ENCODE data around the gene RABEP2.
A peak's percentile ranks its signal among the peaks of the same experiment; 100 is the strongest.
"Not testable (repeated sequence)": the region's sequence is repeated elsewhere in the genome, so short reads cannot be mapped to it uniquely, and the experiment has no call there.

RABEP2 gene

DNA sequence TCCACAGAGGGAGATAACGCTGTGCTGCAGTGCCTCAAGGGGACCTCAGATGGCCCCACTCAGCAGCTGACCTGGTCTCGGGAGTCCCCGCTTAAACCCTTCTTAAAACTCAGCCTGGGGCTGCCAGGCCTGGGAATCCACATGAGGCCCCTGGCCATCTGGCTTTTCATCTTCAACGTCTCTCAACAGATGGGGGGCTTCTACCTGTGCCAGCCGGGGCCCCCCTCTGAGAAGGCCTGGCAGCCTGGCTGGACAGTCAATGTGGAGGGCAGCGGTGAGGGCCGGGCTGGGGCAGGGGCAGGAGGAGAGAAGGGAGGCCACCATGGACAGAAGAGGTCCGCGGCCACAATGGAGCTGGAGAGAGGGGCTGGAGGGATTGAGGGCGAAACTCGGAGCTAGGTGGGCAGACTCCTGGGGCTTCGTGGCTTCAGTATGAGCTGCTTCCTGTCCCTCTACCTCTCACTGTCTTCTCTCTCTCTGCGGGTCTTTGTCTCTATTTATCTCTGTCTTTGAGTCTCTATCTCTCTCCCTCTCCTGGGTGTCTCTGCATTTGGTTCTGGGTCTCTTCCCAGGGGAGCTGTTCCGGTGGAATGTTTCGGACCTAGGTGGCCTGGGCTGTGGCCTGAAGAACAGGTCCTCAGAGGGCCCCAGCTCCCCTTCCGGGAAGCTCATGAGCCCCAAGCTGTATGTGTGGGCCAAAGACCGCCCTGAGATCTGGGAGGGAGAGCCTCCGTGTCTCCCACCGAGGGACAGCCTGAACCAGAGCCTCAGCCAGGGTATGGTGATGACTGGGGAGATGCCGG is 7.5 kb upstream of the RABEP2 start:
- DNase-seq (ENCODE audit: low read depth), result no peak

DNA sequence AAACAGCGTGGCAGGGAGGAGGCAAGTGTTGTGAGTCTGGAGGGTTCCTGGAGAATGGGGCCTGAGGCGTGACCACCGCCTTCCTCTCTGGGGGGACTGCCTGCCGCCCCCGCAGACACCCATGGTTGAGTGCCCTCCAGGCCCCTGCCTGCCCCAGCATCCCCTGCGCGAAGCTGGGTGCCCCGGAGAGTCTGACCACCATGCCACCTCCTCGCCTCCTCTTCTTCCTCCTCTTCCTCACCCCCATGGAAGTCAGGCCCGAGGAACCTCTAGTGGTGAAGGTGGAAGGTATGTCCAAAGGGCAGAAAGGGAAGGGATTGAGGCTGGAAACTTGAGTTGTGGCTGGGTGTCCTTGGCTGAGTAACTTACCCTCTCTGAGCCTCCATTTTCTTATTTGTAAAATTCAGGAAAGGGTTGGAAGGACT is 6.8 kb upstream of the RABEP2 start, which contains the start of gene CD19:
TSS of gene CD19 (plus strand) at position 171 of the 425 bp plus-strand sequence. CDS start at position 201, 30 bp downstream.
- DNase-seq (ENCODE audit: low read depth), result no peak

DNA sequence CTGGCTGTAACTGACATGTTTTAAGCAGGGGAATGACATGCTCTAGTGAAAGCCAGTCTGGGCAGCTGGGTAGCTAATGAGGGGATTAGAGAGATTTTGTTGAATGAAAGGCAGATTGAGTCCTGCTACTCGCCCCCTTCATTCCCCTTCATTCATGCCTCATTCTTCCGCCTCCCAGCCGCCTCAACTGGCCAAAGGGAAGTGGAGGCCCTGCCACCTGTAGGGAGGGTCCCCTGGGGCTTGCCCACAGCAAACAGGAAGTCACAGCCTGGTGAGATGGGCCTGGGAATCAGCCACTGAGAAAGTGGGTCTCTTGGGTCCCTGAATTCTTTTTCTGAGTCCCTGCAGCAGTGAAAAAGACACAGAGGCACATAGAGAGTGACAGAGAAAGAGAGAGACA is 5.6 kb upstream of the RABEP2 start:
- no peak for DNase-seq (ENCODE audit: low read depth)

DNA sequence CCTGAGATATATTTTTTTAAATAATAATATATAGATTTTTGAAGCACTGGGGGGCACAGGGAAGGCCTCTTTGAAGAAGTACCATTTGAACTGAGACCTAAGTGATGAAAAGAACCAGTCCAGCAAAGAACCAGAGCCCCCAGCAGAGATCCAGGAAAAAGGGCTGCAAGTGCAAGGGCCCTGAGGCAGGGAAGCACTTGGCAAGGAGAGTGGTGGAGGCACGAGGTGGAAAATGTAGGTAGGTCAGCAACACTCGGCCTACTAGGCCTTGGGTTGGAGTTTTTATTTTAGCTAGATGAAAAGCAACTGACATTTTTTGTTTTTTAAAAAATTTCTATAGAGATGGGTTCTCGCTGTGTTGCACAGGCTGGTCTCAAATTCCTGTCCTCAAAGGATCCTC is 5.2 kb upstream of the RABEP2 start:
- no peak for DNase-seq (ENCODE audit: low read depth)

DNA sequence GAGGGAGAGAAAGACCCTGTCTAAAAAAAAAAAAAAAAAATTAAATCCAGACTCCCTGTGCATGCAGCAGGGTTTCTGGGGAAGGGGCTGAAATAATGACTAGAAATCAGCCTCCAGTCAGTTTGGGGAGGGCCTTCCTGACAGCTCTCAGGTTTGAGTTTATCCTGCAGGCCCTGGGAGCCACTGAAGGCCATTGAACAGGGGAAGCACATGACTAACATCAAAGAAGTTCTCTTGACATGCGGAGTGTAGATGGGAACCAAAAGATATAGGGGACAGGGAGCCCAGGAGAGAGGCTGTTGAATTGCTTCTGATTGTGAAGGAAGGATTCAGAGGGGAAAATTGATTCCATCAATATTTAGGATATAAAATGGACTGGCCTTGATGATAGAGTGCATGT is 2.8 kb upstream of the RABEP2 start:
- DNase-seq (ENCODE audit: low read depth), result no peak

DNA sequence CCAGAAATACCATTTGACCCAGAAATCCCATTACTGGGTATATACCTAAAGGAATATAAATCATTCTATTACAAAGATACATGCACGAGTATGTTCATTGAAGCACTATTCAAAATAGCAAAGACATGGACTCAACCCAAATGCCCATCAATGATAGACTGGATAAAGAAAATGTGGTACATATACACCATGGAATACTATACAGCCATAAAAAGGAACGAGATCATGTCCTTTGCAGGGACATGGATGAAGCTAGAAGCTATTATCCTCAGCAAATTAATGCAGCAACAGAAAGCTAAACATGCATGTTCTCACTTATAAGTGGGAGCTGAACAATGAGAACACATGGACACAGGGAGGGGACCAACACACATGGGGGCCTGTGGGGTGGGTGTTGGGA is 1.2 kb upstream of the RABEP2 start:
- not testable (repeated sequence) for DNase-seq (ENCODE audit: low read depth)

DNA sequence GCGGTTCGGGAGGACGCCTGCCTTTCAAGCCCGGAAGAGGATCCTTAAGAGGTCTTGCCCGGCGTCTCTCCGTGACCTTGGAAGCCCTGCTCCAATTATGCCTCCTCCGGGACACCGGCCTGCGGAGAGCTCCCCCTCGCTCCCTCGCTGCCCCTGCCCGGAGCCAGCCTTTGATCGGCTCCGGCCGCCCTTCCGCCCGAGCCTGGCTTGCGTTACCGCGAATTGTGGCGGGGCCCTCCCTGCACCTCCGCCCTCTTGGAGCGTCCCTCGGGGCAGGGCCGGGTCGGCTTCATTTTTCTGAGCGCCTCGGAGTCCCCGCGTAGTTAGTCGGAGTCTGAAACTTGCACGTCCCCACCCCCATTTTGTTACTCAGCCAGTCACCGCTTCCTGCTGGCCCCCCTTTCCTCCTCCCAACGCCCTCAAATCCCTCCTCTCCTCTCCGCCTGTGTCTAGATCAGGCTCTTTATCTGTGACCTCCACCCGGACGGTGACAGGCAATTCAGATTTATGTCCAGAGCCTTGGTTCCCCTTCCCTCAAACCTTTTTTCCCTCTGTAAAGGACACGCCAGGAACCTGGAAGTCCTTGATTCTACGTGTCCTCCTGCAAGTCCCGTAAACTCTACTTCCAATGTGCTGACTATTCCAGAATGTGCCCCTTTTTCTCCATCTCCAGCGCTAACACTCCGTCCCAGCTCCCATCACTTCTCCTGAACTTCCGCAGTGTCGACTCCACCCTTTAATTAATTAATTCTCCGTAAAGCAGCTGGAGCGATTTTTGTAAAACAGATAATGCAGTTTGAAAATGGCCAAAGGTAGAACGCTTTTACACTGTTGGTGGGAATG is 569 bp upstream of the RABEP2 start:
- DNase-seq (ENCODE audit: low read depth), result peak; percentile 67

DNA sequence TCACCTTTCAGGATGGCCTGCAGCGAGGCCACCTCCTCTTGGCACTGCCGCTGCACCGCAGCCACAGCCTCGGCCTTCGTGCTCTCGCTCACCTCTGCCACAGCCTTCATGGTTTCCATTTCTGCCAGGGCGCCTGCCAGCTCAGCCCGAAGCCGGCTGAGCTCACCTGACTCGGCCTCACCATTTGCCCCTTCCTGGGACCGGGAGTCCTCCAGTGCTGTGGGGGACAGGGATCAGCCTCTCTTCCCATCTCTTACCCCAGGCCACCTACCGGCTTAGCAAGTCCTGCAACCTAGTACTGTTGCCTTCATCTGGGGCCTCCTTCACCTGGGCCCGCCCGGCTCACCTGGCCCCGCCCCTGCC is 658 bp downstream of the RABEP2 start:
- DNase-seq (ENCODE audit: low read depth), result no peak

DNA sequence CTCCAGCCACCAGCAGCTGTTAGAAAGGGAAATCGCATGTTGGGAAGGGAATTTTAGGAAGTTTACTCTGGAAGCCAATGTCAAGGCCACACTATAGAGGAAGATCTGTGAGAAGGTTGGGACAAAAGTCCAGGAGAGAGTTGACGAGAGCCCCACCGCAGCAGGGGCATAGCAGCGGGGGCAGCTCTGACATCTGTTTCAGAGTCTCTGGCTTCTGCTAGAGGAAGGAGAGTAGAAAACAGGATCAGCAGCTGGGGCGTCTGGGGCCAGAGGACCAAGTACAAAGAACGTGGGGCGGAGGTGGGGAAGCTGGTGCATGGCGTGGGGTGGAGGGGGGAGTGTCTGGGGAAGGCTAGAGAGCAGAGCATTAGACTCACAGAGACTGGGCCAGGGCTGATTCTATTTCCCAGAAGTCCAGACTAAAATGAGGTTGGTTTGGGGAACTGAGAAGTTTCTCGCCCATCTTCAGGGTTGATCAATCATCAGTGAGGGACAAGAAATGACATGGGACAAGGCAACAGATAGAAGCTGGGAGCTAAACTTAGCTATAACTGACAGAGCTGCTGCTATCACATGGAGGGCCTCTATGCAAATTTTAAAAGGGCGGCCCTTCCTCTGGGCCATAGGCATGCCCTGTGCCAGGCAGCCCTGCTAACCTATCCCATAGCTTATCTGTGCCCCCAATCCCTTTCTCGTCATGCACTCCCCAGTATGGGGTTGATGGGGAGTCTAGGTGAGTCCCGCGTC is 1.2 kb downstream of the RABEP2 start:
- DNase-seq (ENCODE audit: low read depth), result no peak

DNA sequence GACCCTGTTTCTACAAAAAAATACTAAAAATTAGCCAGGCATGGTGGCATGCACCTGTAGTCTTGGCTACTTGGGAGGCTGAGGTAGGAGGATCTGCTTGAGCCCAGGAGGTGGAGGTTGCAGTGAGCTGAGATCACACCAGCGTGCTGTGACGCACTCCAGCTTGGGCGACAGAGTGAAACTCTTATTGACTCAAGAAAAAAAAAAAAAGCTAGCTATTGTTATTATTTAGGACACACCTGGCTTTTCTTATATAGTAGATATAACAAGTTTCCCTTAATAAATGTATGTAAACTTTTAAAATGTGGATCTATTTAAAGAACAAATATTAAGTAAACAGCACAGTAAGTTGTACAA is 1.8 kb downstream of the RABEP2 start:
- no peak for DNase-seq (ENCODE audit: low read depth)

DNA sequence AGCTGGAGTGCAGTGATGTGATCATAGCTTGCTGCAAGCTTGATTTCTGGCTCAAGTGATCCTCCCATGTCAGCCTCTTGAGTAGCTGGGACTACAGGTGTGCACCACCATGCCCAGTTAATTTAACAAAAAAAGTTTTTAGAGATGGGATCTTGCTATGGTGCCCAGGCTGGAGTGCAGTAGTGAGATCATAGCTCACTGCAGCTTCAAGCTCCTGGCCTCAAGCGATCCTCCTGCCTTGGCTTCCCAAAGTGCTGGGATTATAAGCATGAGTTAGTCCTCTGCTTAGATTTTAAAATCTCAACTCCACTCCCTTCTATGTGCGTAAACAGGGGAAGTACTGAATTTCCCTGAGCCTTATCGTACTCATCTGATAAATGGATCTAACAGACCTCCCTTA is 6.3 kb downstream of the RABEP2 start:
- DNase-seq (ENCODE audit: low read depth), result no peak

DNA sequence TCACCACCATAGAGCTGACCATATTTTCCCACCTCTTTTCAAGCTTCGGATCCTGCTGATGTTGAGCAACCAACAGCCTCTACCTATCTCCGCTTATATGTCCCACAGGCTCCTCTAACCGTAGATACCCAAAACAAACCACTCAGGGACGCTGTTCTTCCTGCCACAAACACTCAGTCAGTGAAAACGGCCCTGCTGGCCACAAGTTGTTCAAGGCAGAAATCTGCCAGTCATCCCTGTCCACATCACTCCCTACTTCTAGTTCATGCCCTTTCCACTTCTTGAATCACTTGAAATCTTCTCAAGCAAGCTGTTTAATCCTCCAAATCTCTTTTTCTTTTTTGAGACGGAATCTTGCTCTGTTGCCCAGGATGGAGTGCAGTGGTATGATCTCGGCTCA is 7.9 kb downstream of the RABEP2 start:
- no peak for DNase-seq (ENCODE audit: low read depth)

DNA sequence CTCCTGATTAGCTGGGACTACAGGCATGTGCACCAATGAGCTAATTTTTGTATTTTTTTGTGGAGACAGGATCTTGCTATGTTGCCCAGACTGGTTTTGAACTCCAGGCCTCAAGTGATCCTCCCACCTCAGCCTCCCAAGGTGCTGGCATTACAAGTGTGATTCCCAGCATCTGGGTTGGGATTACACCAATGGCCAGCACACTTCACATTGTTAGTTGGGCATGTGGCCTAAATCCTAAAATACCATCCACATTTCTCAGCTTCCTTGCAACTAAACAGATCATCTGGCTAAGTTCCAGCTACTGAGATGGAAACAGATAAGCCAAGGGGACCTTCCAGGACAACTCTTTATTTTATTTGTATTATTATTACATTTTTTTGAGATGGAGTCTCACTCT is 9.9 kb downstream of the RABEP2 start:
- DNase-seq (ENCODE audit: low read depth), result no peak

DNA sequence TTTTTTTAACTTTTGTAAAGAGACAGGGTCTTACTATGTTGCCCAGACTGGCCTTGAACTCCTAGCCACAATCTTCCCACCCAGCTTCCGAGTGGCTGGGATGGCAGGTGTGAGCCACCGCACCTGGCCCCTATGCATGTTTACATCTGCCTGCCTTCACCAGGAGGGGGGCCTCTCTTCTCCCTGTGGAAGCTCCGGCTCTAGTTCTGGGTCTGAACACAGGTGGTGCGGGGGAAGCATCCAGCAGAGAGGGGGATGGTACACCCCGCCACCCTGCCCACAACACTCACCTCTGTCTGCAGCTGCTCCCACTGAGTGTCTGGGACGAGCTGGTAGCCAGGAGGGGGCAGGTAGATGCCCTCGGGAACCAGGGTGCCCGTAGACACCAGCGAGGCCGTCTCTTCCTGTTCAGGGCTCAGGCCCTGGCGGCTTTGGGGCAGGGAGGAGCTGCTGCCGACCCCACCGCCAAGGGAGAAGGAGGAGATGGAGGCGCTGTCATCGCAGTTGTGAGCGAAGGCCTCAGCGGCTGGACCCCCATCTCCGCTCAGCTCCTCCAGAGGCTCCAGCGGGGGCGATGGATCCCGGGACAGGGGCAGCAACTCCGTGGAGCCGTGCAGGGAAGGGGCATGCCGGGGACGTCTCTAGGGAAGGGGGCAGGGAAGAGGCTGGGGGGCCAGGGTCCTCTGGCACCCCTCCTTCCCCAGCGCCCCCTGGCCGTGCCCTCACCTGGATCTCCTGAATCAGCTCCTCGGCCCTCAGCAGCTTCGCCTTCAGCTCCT is 10.9 kb downstream of the RABEP2 start:
- DNase-seq (ENCODE audit: low read depth), result no peak

DNA sequence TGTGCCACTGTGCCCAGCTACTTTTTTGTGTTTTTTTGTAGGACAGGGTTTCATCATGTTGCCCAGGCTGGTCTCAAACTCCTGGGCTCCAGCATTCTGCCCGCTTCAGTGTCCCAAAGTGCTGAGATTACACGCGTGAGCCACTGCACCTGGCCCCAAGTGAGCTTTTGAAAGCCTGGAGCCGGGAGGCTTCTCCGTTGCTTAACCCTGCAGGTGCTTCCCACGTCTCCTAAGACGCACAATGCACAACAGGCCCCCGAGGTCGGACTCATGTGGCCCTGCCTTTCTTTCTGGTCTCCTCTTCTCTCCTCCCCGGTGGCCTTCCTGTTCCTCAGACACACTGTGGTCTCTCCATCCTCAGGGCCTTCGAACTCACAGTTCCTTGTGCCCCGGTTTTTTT is 12.5 kb downstream of the RABEP2 start:
- no peak for DNase-seq (ENCODE audit: low read depth)

DNA sequence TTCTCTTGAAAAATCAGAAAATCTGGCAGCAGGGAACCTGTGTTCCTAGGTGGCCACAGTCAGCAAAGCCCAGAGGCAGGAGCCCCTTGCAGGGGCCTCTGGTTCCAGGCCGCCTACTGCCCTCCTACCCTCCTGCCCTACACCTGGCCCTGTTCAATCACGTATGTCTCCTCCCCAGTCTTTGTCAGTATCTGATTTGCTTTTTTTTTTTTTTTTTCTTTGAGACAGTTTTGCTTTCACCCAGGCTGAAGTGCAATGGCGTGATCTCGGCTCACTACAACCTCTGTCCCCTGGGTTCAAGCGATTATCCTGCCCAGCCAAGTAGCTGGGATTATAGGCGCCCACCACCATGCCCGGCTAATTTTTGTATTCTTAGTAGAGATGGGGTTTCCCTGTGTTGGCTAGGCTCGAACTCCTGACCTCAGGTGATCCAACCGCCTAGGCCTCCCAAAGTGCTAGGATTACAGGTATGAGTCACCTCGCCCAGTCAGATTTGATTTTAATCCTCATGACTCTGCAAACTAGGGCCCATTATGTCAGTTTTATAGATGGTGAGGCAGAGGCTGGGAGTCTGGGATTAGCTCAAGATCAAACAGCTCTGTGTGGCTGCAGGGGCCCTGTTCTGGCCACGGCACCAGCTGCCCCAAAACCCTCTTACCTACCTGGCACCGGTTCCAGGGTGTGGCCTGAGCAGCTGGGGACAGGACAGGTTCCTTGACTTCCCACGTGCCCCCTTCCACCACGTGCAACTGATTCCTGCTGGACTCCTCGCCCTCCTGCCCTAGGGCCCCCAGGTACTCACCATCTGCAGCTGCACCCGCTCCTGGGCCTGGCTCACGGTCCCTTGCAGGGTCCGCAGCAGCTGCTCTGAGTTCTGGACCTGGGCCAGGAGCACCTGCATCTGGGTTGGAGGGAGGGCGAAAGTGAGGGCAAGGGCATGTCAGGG is 14.7 kb downstream of the RABEP2 start:
- no peak for DNase-seq (ENCODE audit: low read depth)

DNA sequence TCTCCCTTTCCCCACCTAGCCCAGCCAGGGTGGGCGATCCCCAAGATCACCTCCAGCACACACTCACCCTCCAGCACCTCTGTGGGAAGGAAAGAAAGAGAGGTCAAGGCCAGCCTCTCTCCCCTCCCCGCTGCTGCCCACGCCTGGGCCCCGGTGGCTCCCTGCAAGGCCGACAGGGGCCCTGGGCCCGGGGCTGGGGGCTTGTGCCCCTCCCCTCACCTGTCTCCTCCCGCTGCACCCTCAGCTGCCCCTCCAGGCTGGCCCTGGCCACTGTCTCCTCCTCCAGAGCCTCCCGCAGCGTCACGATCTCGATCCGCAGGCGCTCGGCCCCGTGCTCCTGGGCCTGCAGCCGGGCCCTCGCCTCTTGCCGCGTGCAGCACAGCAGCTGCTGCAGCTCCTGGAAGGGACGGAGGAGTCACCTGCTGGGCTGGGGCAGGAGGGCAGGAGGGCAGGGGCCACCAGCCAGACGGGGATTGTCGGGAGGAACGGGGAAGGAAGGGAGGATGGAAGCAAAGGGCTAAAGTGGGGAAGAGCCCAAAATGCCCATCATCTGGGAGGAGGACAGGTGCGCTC is 19.2 kb downstream of the RABEP2 start:
- no peak for DNase-seq (ENCODE audit: low read depth)

DNA sequence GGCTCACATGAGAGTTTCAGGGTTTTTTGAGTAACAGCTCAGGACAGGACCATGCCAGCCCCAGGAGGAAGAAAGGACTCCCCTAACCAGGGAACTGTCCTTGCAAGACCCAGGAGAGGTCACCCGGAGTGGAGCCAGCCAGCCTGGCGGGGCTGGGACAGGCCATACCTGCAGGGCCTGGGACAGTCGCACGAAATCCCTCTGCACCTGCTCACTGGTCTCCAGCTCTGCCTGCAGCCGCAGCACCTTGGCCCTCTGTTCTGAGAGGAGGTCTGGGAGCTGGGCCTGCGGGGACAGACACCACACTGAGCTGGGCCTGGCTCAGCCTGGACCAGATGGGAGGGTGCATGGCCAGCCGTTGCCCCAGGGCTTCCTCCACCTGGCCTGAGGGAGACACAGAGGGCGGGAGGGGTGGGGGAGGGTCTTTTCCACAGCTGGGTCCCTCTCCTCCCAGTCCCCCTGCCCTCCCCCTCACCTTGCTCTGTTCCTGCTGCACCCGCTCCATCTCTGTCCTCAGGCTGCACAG is 19.7 kb downstream of the RABEP2 start:
- DNase-seq (ENCODE audit: low read depth), result no peak

DNA sequence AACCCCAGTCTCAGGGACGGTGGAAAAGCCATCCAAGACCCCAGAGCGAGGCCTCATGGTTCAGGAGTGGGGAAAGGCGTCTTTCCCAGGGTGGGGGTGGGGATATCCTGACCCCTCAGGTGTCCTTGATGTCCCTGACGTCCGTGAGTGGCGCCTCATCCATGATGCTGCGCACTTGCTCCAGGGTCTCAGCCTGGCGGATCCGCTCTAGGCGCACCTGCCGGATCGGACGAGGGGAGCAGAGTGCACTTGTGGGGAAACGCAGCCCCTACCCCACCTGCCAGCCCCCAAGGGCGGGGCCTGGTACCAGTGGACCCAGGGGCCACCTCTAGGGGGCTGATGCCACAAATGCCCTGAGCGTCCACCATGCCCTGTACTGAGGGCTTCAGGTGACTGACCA is 20.2 kb downstream of the RABEP2 start:
- DNase-seq (ENCODE audit: low read depth), result no peak

DNA sequence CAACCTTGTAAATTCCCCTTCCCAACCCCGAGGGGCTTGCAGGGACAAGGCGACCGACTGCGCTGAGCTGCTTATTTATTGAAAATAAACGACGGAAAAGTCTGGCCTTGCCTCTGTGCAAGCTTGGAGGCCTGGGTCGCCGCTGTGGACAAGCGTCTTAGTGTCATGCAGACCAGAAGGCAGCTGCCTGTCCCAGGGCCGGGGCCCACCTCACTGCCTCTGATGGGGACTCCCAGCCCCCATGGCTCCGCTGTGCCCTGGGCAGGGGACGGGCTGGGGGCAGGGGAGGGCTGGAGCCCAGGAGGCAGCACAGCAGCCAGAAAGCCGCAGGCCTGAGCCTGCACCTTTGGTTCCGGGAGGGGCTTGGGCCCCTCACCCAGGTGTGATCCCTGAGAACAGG is 20.7 kb downstream of the RABEP2 start:
- no peak for DNase-seq (ENCODE audit: low read depth)

All from stimulated activated CD4-positive, alpha-beta T cell treated with anti-CD3 and anti-CD28 coated beads, Interleukin-2, amount 100 ng/mL, for 4 hours (primary cell).